ENCODE data around the gene ASAP2.

Gene ASAP2

GRCh38 chr2:9250498-9251153, 44.0 kb downstream of the ASAP2 start:
- DNase-seq (ENCODE audit: low read depth), result no peak
- TF ChIP-seq, protein P1, sequence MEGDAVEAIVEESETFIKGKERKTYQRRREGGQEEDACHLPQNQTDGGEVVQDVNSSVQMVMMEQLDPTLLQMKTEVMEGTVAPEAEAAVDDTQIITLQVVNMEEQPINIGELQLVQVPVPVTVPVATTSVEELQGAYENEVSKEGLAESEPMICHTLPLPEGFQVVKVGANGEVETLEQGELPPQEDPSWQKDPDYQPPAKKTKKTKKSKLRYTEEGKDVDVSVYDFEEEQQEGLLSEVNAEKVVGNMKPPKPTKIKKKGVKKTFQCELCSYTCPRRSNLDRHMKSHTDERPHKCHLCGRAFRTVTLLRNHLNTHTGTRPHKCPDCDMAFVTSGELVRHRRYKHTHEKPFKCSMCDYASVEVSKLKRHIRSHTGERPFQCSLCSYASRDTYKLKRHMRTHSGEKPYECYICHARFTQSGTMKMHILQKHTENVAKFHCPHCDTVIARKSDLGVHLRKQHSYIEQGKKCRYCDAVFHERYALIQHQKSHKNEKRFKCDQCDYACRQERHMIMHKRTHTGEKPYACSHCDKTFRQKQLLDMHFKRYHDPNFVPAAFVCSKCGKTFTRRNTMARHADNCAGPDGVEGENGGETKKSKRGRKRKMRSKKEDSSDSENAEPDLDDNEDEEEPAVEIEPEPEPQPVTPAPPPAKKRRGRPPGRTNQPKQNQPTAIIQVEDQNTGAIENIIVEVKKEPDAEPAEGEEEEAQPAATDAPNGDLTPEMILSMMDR (IDR thresholded peaks at IDR 0.05; ENCODE audit: low read length, missing control alignments), result no peak

DNA sequence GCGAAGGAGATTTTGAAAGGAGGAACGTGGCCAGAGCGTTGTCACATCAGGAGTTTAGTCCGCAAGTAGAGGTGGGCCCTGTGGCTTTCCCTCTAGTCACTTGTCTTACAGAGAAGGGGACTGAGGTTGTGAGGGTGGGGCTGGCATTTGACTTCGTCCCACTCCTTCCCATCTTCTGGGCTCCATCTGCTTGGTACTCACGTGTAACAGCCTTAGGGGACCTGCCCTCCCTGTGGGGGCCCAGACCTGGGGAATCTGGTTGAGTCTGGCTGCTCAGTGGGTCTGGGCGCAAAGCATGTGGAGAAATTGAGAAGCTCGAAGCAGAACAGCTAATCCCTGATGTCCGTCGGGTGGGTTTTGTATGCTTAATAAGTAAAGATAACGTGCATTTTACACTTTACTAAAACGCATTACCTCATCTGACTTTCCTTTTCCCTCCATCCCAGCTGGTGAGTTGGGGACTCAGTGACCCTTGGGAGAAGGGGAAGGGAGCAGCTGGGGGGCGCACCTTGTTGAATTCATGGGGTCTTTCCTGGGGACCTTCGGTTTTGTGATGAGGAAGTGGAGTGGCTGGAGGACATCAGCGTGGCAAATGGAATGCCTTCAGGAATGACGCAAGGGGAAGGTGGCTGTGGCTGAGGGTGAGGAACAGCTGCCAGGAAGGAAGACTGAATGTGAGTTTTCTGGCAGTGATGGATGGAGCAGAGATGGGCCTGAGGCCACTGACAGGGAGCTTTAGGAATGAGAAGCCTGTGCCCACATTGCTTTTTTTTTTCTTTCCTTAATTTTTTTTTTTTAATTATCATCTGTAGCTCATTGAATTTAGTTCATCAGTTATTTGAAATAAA, 44.8 kb downstream of the ASAP2 start:
- no peak overlapping the region for H3K4me3 ChIP-seq (replicated peaks; ENCODE audit: low read depth, low read length)
- TF ChIP-seq, protein P1 (IDR thresholded peaks at IDR 0.05; ENCODE audit: low read length, missing control alignments), result no peak
- DNase-seq (ENCODE audit: low read depth), result peak; percentile 80

More at GRCh38 chr2:9250498-9251153, 44.0 kb downstream of the ASAP2 start:
- no peak overlapping the region for H3K4me3 ChIP-seq (replicated peaks; ENCODE audit: low read depth, low read length)

GRCh38 chr2:9252002-9252357, 45.4 kb downstream of the ASAP2 start:
- no peak for DNase-seq (ENCODE audit: low read depth)
- TF ChIP-seq, protein P1 (IDR thresholded peaks at IDR 0.05; ENCODE audit: low read length, missing control alignments), result no peak
- H3K4me3 ChIP-seq (replicated peaks; ENCODE audit: low read depth, low read length), result no peak overlapping the region

GRCh38 chr2:9255416-9255815, 48.8 kb downstream of the ASAP2 start:
- TF ChIP-seq, protein P1 (IDR thresholded peaks at IDR 0.05; ENCODE audit: low read length, missing control alignments), result no peak
- H3K4me3 ChIP-seq (replicated peaks; ENCODE audit: low read depth, low read length), result no peak overlapping the region
- DNase-seq (ENCODE audit: low read depth), result no peak

DNA sequence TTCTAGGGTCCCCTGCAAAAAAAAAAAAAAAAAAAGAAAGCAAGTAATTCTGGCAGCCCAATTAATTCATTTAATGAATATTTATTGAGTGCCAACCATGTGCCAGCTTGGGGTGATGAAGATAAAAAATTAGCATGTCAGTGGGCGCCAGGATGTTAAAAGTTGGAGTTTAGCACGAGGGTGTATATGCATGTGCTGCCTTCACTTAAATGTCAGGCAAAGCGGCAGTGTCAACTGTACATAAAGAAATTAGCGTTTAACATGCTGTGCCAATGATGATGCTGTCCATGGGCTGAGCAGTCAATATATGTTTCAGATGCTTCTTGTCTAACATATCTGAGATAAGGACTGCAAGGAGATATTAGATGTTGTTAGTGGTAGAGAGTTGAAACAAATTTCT, 49.5 kb downstream of the ASAP2 start:
- TF ChIP-seq, protein P1 (IDR thresholded peaks at IDR 0.05; ENCODE audit: low read length, missing control alignments), result no peak
- H3K4me3 ChIP-seq (replicated peaks; ENCODE audit: low read depth, low read length), result no peak overlapping the region
- no peak for DNase-seq (ENCODE audit: low read depth)

DNA sequence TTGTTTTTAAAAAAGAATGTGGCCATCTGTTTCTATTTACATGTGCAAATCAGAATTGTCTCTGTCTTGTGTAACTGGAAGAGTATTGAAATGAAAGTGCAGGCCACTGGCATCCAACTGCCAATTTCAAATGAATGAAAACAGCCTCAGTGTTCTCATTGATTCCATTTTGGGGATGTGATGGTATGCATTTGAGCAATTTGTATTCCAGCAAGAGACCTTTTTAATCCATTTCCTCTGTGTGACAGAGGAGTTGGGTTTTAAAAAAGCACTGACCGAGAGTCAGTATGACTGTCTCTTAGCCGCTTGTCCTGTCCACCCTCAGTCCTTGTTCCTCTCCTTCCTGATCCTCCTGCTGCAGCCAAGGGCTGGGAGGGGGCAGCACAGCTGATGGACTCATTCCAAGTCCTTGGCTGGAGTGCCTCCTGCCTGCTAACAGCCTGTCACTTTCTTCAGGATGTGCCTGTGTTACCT, 50.0 kb downstream of the ASAP2 start:
- TF ChIP-seq, protein P1 (IDR thresholded peaks at IDR 0.05; ENCODE audit: low read length, missing control alignments), result no peak
- H3K4me3 ChIP-seq (replicated peaks; ENCODE audit: low read depth, low read length), result no peak overlapping the region
- no peak for DNase-seq (ENCODE audit: low read depth)
